ENCODE data around the gene RAG2.

Gene RAG2

DNA sequence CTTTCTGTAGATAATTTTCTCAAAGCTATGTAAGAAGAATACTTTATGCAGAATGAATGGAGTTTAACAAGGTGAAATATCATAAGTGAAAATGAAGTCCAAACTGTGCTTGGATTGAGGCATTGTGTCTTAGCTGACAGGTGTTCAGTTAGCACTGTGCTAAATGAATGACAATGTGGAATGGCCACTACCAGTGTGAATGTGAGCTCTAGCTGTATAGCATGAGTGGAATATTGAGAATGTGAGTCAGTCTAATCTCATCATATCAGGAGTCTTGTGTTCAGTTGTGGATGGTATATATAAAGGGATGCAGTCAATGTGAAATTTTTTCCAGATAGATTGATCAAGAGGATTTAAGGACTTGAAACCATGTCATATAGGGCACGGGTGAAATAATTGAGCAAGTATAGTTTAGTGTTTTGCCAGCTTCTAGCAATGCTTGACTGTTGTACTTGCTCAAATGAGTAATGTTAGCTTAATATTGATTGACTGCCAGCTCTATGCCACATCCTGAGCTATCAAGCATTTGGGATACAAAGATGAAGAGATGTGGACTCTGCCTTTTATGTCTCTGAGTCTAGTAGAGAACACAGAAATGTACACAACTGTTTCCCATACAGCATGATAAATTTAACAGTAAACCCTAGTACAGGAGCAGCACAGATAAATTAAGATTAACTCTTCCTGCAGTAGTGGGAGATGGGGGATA lies 10.6 kb upstream of the RAG2 start:
- no peak for ATAC-seq
- TF ChIP-seq OSR1 (CRISPR knock-in tag; IDR thresholded peaks at IDR 0.05) (no peak), RARB (CRISPR knock-in tag; IDR thresholded peaks at IDR 0.05) (no peak), TCF4 (CRISPR knock-in tag; IDR thresholded peaks at IDR 0.05; ENCODE audit: borderline replicate concordance) (no peak), ZC3H10 (CRISPR knock-in tag; IDR thresholded peaks at IDR 0.05) (no peak), CSDC2 (CRISPR knock-in tag; IDR thresholded peaks at IDR 0.05) (no peak), ARNTL (CRISPR knock-in tag; IDR thresholded peaks at IDR 0.05; ENCODE audit: borderline replicate concordance, low read depth) (no peak)

DNA sequence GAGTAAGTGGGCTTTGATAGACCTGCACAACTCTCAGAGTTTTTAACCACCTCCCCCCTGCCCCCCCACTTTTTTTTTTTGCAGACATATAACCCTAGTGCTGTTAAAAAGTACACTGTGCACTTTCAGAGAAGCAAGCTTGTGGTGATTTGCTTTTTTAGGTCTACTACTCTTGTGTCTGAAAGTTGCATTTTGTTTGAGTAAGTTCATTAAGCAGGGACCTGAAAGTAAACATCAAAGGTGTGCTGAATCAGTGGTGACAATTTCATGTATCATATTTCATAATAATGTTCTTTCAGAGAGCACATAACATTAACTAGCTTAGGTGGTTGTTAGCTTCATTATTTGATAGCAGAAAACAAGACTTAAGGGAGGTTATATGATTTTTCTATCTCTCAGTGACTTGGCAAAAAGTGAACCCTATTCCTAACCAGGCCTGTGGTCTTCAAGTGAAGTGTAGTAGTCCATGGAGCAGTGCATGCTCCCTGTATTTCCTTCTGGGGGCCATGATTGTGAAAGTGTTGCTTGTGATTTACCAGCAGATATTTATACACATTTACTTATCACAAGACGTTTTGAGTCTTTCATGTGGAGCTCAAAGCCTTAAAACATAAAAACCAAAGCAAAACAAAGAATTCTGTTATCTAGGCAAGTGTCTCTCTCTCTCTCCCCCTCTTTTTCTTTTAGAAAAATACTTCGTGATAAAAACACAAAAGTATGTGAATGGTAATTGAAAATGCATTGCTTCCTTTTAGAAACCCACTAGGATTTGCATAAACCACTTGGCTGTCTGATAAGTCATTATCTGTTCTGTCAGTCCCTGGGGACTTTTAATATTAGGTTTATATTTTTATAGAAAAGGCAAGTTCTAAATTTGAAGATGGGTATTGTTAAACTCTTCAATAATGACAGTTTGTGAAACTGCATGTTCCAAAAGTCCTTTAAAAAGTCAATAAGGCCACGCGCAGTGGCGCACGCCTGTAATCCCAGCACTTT lies 7.5 kb upstream of the RAG2 start:
- TF ChIP-seq TOX (CRISPR knock-in tag; IDR thresholded peaks at IDR 0.05; ENCODE audit: borderline replicate concordance): no peak
- TF ChIP-seq ZNF565 (CRISPR knock-in tag; conservative IDR thresholded peaks at IDR 0.05; ENCODE audit: low read depth): no peak
- TF ChIP-seq ZFP3 (CRISPR knock-in tag; IDR thresholded peaks at IDR 0.05): no peak
- no peak for TF ChIP-seq ZNF8 (CRISPR knock-in tag; IDR thresholded peaks at IDR 0.05)
- TF ChIP-seq ZNF70 (CRISPR knock-in tag; IDR thresholded peaks at IDR 0.05): no peak
- no peak for TF ChIP-seq SNAI2 (CRISPR knock-in tag; IDR thresholded peaks at IDR 0.05)
- ATAC-seq: no peak

DNA sequence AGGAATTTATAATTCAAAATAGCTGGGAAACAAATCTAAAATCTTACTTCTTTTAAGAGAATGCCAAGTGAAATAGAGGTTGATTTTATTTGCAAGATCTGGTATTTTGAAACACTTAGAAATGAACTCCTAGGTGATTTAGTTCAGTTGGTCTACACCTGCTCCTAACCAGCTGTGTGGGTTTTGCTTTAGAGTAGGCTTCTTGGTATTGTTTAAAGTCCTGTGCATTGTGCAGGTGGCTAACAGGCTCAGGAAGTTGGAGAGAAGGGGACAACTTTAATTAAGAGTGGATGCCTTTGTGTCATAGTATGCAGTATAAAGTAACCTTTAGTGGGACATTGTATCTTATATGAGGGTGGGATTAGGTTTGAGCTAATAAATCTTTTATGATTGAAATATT lies 4.1 kb upstream of the RAG2 start:
- no peak for ATAC-seq
- TF ChIP-seq ZFP3 (CRISPR knock-in tag; IDR thresholded peaks at IDR 0.05): no peak
- no peak for TF ChIP-seq PPARA (CRISPR knock-in tag; IDR thresholded peaks at IDR 0.05; ENCODE audit: borderline replicate concordance)
- no peak for TF ChIP-seq ZC3H10 (CRISPR knock-in tag; IDR thresholded peaks at IDR 0.05)
- no peak for TF ChIP-seq GLIS3 (CRISPR knock-in tag; IDR thresholded peaks at IDR 0.05)
- TF ChIP-seq ESRRG (CRISPR knock-in tag; IDR thresholded peaks at IDR 0.05): no peak
- TF ChIP-seq ZFP30 (CRISPR knock-in tag; IDR thresholded peaks at IDR 0.05): no peak
- no peak for TF ChIP-seq TCF4 (CRISPR knock-in tag; IDR thresholded peaks at IDR 0.05; ENCODE audit: borderline replicate concordance)
- TF ChIP-seq, protein P1, sequence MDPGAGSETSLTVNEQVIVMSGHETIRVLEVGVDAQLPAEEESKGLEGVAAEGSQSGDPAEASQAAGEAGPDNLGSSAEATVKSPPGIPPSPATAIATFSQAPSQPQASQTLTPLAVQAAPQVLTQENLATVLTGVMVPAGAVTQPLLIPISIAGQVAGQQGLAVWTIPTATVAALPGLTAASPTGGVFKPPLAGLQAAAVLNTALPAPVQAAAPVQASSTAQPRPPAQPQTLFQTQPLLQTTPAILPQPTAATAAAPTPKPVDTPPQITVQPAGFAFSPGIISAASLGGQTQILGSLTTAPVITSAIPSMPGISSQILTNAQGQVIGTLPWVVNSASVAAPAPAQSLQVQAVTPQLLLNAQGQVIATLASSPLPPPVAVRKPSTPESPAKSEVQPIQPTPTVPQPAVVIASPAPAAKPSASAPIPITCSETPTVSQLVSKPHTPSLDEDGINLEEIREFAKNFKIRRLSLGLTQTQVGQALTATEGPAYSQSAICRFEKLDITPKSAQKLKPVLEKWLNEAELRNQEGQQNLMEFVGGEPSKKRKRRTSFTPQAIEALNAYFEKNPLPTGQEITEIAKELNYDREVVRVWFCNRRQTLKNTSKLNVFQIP (CRISPR knock-in tag; IDR thresholded peaks at IDR 0.05; ENCODE audit: borderline replicate concordance, low read depth): no peak
- no peak for TF ChIP-seq CSDC2 (CRISPR knock-in tag; IDR thresholded peaks at IDR 0.05)
- TF ChIP-seq RARB (CRISPR knock-in tag; IDR thresholded peaks at IDR 0.05): no peak
- TF ChIP-seq SNAI2 (CRISPR knock-in tag; IDR thresholded peaks at IDR 0.05): no peak

DNA sequence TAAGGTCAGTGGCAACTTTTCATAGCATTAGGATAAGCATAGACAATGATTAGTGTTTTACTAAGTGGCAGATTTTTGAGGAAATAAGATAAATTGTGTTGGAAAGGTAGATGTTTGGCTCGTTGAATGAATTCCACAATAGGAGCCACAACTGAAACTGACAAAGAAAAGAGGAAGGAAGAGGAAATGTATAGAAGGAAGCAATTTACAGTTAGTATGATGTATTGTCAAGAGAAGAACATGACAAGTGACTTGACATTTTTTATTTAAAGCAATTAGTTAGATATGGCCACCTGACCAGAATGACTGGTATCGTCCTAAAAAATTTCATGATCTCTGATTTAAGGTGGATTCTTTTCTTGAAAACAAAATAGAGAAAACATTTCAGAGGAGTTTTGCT lies 3.1 kb upstream of the RAG2 start:
- no peak for ATAC-seq

More for the DNA sequence above, 3.1 kb upstream of the RAG2 start:
- TF ChIP-seq, protein P2, sequence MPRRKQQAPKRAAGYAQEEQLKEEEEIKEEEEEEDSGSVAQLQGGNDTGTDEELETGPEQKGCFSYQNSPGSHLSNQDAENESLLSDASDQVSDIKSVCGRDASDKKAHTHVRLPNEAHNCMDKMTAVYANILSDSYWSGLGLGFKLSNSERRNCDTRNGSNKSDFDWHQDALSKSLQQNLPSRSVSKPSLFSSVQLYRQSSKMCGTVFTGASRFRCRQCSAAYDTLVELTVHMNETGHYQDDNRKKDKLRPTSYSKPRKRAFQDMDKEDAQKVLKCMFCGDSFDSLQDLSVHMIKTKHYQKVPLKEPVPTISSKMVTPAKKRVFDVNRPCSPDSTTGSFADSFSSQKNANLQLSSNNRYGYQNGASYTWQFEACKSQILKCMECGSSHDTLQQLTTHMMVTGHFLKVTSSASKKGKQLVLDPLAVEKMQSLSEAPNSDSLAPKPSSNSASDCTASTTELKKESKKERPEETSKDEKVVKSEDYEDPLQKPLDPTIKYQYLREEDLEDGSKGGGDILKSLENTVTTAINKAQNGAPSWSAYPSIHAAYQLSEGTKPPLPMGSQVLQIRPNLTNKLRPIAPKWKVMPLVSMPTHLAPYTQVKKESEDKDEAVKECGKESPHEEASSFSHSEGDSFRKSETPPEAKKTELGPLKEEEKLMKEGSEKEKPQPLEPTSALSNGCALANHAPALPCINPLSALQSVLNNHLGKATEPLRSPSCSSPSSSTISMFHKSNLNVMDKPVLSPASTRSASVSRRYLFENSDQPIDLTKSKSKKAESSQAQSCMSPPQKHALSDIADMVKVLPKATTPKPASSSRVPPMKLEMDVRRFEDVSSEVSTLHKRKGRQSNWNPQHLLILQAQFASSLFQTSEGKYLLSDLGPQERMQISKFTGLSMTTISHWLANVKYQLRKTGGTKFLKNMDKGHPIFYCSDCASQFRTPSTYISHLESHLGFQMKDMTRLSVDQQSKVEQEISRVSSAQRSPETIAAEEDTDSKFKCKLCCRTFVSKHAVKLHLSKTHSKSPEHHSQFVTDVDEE (CRISPR knock-in tag; IDR thresholded peaks at IDR 0.05): no peak
- no peak for TF ChIP-seq ZNF8 (CRISPR knock-in tag; IDR thresholded peaks at IDR 0.05)
- no peak for TF ChIP-seq CSDC2 (CRISPR knock-in tag; IDR thresholded peaks at IDR 0.05)
- TF ChIP-seq ISL1 (CRISPR knock-in tag; IDR thresholded peaks at IDR 0.05): no peak
- TF ChIP-seq, protein P3, sequence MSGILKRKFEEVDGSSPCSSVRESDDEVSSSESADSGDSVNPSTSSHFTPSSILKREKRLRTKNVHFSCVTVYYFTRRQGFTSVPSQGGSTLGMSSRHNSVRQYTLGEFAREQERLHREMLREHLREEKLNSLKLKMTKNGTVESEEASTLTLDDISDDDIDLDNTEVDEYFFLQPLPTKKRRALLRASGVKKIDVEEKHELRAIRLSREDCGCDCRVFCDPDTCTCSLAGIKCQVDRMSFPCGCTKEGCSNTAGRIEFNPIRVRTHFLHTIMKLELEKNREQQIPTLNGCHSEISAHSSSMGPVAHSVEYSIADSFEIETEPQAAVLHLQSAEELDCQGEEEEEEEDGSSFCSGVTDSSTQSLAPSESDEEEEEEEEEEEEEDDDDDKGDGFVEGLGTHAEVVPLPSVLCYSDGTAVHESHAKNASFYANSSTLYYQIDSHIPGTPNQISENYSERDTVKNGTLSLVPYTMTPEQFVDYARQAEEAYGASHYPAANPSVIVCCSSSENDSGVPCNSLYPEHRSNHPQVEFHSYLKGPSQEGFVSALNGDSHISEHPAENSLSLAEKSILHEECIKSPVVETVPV (CRISPR knock-in tag; IDR thresholded peaks at IDR 0.05): no peak
- no peak for TF ChIP-seq ESRRG (CRISPR knock-in tag; IDR thresholded peaks at IDR 0.05)
- no peak for TF ChIP-seq ZNF70 (CRISPR knock-in tag; IDR thresholded peaks at IDR 0.05)
- no peak for TF ChIP-seq ZC3H10 (CRISPR knock-in tag; IDR thresholded peaks at IDR 0.05)
